ENCODE measurements around the gene RAPGEF3.

Gene RAPGEF3

DNA sequence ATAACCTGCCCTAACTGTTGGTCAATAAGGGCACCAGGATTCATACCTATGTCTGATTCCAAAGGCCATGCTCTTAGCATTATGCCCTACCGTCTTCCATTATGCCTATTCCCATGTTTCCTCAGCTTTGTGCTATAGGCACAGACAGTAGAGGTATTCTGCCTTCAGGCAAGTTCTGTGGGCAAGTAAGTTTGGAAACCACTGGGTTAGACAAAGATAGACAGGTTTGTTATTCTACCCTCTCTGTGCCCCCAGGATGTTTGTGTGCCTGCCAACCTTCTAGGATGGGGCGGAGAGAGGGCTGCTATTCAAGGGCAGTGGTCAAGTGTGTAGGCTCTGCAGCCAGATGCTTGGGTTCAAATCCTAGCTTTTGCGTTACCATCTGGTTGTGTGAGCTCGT, 4.6 kb downstream of the RAPGEF3 start:
- TF ChIP-seq, protein P1, sequence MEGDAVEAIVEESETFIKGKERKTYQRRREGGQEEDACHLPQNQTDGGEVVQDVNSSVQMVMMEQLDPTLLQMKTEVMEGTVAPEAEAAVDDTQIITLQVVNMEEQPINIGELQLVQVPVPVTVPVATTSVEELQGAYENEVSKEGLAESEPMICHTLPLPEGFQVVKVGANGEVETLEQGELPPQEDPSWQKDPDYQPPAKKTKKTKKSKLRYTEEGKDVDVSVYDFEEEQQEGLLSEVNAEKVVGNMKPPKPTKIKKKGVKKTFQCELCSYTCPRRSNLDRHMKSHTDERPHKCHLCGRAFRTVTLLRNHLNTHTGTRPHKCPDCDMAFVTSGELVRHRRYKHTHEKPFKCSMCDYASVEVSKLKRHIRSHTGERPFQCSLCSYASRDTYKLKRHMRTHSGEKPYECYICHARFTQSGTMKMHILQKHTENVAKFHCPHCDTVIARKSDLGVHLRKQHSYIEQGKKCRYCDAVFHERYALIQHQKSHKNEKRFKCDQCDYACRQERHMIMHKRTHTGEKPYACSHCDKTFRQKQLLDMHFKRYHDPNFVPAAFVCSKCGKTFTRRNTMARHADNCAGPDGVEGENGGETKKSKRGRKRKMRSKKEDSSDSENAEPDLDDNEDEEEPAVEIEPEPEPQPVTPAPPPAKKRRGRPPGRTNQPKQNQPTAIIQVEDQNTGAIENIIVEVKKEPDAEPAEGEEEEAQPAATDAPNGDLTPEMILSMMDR (IDR thresholded peaks at IDR 0.05; ENCODE audit: low read depth, low read length, missing control alignments), result no peak
- Histone ChIP-seq H3K27ac (no peak overlapping the region), H3K27me3 (replicated peaks) (no peaks in the 10 kb centered on the region), H3K36me3 (replicated peaks) (no peaks in the 10 kb centered on the region), H3K4me3 (ENCODE audit: low read depth, low read length) (no peak overlapping the region)
- DNase-seq, result no peak
- in situ Hi-C loops (cut with HindIII; ENCODE audit: low pct_ligation_motif_present, low sequenced_read_pairs), result no loop called here

- Histone ChIP-seq H3K27ac (no peak overlapping the region), H3K27me3 (replicated peaks) (no peaks in the 10 kb centered on the region), H3K4me3 (ENCODE audit: low read depth, low read length) (no peak overlapping the region), H3K36me3 (replicated peaks) (no peaks in the 10 kb centered on the region)
- TF ChIP-seq, protein P1 (IDR thresholded peaks at IDR 0.05; ENCODE audit: low read depth, low read length, missing control alignments), result no peak
- no peak for DNase-seq
- in situ Hi-C loops (cut with HindIII; ENCODE audit: low pct_ligation_motif_present, low sequenced_read_pairs), result no loop called here
Measured at GRCh38 chr12:47753021-47754001, 5.4 kb downstream of the RAPGEF3 start.

DNA sequence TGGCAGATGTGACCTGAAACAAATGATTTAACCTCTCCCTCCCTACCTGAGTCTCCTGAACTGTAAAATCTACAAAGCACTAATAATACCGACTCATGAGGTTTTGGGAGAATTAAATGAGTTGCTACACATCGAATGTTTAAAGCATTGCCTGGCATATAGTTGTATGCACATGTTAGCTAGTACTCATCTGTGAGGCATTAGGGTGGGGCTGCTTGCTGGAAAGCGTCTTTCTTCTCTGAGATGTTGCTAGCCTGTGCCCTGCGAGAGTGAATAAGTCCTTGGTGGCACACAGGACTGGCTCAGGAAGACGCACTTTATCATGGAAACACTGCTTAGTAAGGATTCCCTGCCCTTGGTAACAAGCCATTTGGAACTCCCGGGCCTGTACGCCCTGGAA, 6.1 kb downstream of the RAPGEF3 start:
- no peak overlapping the region for H3K4me3 ChIP-seq (ENCODE audit: low read depth, low read length)
- no peak overlapping the region for H3K27ac ChIP-seq
- TF ChIP-seq, protein P1 (IDR thresholded peaks at IDR 0.05; ENCODE audit: low read depth, low read length, missing control alignments), result no peak
- no peaks in the 10 kb centered on the region for H3K36me3 ChIP-seq (replicated peaks)
- no peaks in the 10 kb centered on the region for H3K27me3 ChIP-seq (replicated peaks)
- in situ Hi-C loops (cut with HindIII; ENCODE audit: low pct_ligation_motif_present, low sequenced_read_pairs), result no loop called here
- DNase-seq, result no peak

- H3K27me3 ChIP-seq (replicated peaks), result no peaks in the 10 kb centered on the region
- H3K4me3 ChIP-seq (ENCODE audit: low read depth, low read length), result no peak overlapping the region
- in situ Hi-C loops (cut with HindIII; ENCODE audit: low pct_ligation_motif_present, low sequenced_read_pairs), result no loop called here
- DNase-seq, result no peak
- TF ChIP-seq, protein P1 (IDR thresholded peaks at IDR 0.05; ENCODE audit: low read depth, low read length, missing control alignments), result no peak
- H3K36me3 ChIP-seq (replicated peaks), result no peaks in the 10 kb centered on the region
- H3K27ac ChIP-seq, result no peak overlapping the region
Measured at GRCh38 chr12:47752121-47752520, 6.6 kb downstream of the RAPGEF3 start.

GRCh38 chr12:47751561-47751960, 7.1 kb downstream of the RAPGEF3 start:
- TF ChIP-seq, protein P1 (IDR thresholded peaks at IDR 0.05; ENCODE audit: low read depth, low read length, missing control alignments), result no peak
- DNase-seq, result no peak
- in situ Hi-C loops (cut with HindIII; ENCODE audit: low pct_ligation_motif_present, low sequenced_read_pairs), result no loop called here
- H3K27me3 ChIP-seq (replicated peaks), result no peaks in the 10 kb centered on the region
- H3K27ac ChIP-seq, result no peak overlapping the region
- no peaks in the 10 kb centered on the region for H3K36me3 ChIP-seq (replicated peaks)
- no peak overlapping the region for H3K4me3 ChIP-seq (ENCODE audit: low read depth, low read length)

Measured in brain microvascular endothelial cell (primary cell).